GM11168 (cell line): ENCODE data around the gene CDYL.
"Not testable (repeated sequence)": the region's sequence is repeated elsewhere in the genome, so short reads cannot be mapped to it uniquely, and the experiment has no call there.

ENCODE experiments used
- in situ Hi-C: fragments of 300-500 bp; cut with MboI; formaldehyde crosslinking; loops from one replicate; pipeline ENCODE4 v1.12.0; 2022; ENCODE audit warnings: low sequenced_read_pairs; ENCODE audit not compliant: unreplicated experiment

CDYL gene

GRCh38 chr6:4974962-4975361, 198.8 kb downstream of the CDYL start:
- in situ Hi-C loops, result no loop called here

GRCh38 chr6:4975506-4975905, 199.3 kb downstream of the CDYL start:
- in situ Hi-C loops, result no loop called here

- in situ Hi-C loops, result no loop called here
Observed at GRCh38 chr6:4977468-4977867, 201.3 kb downstream of the CDYL start.

GRCh38 chr6:4979426-4979825, 203.2 kb downstream of the CDYL start:
- in situ Hi-C loops, result no loop called here

- in situ Hi-C loops, result no loop called here
Observed at GRCh38 chr6:4981761-4982160, 205.6 kb downstream of the CDYL start.

GRCh38 chr6:4983322-4983721, 207.1 kb downstream of the CDYL start:
- in situ Hi-C loops, result no loop called here

GRCh38 chr6:4986999-4987398, 210.8 kb downstream of the CDYL start:
- in situ Hi-C loops, result no loop called here

- in situ Hi-C loops, result no loop called here
Observed at GRCh38 chr6:4987432-4987831, 211.2 kb downstream of the CDYL start.

GRCh38 chr6:4994741-4995140, 218.5 kb downstream of the CDYL start:
- in situ Hi-C loops, result no loop called here

GRCh38 chr6:4997862-4998261, 221.7 kb downstream of the CDYL start:
- in situ Hi-C loops, result no loop called here

GRCh38 chr6:4999586-4999985, 223.4 kb downstream of the CDYL start:
- in situ Hi-C loops, result no loop called here

- in situ Hi-C loops, result no loop called here
Observed at GRCh38 chr6:5003604-5004372, 227.6 kb downstream of the CDYL start, which contains the start of gene RPP40. RPP40 (minus strand) TSS chr6:5004037; CDS start chr6:5004002, 35 bp downstream.

- in situ Hi-C loops, result no loop called here
Observed at GRCh38 chr6:5004373-5005037, 228.3 kb downstream of the CDYL start.

- in situ Hi-C loops, result not testable (repeated sequence)
Observed at GRCh38 chr6:5005038-5005433, 228.8 kb downstream of the CDYL start.
